HL-60/S4 treated with retinoic acid at 250 ng/mL for 4 days and 3 days (cell line): Measurements from ENCODE around the gene ACTL6B.

Source experiments
- in situ Hi-C: fragments of 300-500 bp; cut with MboI; formaldehyde crosslinking; loops from 2 replicates; pipeline ENCODE4 v1.7.0; 2022; ENCODE audit warnings: low sequenced_read_pairs

Gene ACTL6B

GRCh38 chr7:100630066-100630465, 26.2 kb downstream of the ACTL6B start:
- in situ Hi-C loops = no loop called here

- in situ Hi-C loops = no loop called here
These were observed 27.0 kb downstream of the ACTL6B start for GRCh38 chr7:100629117-100629716.

DNA sequence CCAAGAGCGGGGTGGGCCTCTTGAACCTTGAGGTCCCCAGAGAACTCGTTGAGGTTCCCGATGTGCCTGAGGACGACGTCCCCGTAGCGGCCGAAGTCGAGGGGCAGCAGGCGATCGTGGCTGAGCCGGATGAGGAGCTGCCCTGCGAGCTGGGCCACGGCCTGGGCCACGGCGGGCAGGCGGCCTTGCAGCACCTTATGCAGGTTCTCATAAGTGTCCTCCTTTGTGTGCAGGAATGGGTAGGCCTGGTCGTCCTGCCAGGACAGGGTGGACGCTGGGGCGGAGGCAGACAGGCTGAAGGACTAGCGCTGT, 29.1 kb downstream of the ACTL6B start:
- in situ Hi-C loops = no loop called here

DNA sequence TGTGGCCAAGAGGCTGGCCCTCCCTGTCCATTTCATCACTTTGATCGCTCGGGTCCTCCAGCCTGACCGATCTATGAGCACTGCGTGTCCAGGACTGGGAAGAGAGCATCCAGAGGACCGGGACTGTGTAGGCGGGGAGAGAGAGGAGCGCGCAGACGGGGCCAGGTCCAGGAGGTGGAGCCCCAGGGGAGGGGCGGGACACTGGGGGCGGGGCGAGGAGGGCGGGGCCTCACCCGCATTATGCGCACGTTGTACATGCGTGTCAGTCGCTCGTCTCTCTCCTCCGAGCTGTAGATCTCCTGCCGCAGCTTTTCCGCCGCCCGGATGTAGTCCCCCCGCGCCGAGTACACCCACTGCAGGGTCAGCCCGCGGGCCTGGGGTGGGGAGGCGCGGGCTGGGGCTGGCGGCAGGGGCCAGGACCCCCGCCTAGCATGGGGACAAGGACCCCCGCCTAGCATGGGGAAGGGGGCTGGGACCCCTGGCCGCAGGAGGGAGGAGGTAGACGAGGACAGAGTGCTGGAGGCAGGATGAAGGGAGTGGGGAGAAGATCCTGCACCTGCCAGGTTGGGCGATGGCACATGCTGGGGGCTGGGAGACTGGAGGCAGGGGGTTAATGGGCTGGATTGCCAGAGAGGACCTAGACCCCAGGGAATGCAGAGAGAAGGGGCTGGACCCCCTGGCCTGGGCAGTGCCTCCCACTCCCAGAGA, 29.6 kb downstream of the ACTL6B start:
- in situ Hi-C loops = no loop called here

GRCh38 chr7:100626055-100626454, 30.2 kb downstream of the ACTL6B start:
- in situ Hi-C loops = no loop called here

GRCh38 chr7:100623951-100624824, 32.1 kb downstream of the ACTL6B start:
- in situ Hi-C loops = no loop called here

DNA sequence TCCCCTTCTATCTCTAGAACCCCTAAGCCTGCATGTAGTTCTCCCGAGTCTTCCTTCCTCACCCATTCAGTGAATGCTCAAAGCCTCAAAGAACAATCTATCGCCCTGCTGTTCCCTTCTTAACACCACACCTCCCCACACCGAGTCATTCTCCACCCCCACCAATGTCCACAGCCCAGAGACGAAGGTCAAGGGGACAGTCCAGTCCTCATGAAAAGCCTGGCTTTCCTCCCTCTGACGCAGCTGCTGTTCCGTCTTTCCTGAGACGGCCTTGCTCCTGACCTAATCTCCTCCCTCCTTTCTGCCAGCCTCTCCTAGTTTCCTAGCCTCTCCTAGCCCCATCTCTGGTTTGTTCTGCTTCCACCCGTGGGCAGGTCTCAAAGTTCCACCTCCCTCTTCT, 34.7 kb downstream of the ACTL6B start:
- in situ Hi-C loops = no loop called here

DNA sequence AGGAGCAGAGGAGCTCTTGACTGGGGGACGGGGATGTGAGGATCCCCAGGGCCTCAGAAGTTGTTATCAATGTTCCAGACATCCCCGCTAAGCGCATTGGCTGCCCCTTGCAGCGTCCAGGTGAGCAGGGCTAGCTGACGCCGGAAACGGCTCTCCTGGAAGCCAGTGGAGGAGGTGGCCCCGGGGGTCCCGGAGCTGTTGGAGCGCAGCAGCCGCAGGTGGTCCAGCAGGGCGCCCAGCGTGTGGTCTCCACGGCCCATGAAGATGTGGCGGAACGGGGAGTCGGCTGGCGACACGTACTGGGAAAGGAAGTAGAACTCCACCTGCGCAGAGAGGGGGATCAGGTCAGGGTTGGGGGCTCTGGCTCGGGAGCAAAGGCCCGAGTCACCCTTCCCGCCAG, 35.4 kb downstream of the ACTL6B start:
- in situ Hi-C loops = no loop called here

GRCh38 chr7:100620239-100620638, 36.0 kb downstream of the ACTL6B start:
- in situ Hi-C loops = no loop called here

GRCh38 chr7:100614308-100614861, 41.9 kb downstream of the ACTL6B start:
- in situ Hi-C loops = no loop called here

DNA sequence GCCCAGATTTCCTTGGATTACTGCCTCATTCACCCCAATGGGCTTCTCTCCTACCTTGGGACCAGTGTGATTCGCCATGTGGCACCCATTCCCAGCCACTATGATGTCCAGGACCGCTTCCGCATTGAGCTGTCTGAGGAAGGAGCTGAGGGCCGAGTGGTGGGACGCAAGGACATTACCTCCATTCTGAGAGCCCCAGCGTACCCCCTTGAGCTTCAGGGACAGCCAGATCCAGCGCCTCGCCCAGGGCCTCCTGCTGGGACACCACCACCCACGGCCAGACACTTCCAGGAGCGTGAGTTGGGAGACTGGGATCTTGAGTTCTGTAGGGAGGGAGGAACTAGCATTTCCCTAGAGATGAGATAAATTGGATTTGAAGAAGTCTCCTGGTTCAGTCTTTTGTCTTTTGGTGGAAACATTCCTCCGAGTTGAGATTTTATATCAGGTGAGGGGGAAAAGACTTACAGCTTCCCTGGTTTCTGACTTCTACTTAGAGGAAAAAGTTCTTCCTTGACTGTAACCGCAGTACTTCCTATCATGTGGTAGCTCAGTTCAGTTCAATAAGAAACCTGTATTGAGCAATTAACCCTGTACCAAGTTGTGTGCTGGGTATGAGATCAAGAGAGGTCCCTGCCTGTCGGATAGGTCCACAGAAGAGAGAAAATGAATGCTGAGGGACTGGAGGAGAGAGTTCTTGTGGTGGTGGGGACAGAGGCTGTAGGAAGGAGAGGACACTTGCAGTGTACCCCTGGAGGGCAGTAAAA, 42.7 kb downstream of the ACTL6B start:
- in situ Hi-C loops = no loop called here

GRCh38 chr7:100612730-100613390, 43.4 kb downstream of the ACTL6B start:
- in situ Hi-C loops = no loop called here

DNA sequence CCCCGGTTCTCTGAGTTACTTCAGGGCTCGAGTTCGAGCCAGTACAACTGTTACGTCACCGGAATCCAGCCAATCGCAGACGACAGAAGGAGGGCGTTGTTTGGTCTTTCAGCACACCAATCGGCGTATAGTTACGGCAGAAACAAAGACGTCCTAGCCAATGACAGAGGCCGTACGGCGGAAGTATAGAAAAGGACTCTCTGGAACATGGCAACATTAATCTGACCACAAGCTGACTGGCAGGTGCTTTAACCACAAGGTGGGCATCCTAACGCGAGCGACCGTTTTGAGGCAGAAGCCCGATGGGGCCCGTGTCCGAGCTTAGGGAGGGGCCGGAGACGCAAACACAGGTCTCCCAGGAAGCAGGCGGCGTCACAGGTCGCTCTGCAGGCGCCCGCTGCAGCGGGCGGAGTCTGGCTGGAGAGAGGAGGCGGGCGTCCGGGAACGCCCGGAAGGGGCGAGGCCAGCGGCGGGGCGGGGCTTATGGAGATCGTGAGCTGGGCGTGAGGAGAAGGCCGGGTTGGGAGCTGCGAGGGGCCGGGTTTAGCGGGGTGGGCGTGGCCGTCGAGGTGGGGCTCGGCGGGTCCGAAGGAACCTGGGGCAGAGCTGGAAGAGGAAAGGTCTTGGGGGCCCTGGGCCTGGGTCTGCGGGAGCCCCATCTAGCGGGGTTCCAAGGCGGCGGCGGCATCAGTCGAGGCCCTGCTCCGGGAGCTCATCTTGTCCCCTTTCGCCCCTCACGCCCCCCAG, 44.1 kb downstream of the ACTL6B start, which contains the start of gene MOSPD3:
Gene MOSPD3 (plus strand): TSS at position 558 of the 747 bp plus-strand sequence. CDS start 252 bp downstream, outside the sequence.
- in situ Hi-C loops = no loop called here

DNA sequence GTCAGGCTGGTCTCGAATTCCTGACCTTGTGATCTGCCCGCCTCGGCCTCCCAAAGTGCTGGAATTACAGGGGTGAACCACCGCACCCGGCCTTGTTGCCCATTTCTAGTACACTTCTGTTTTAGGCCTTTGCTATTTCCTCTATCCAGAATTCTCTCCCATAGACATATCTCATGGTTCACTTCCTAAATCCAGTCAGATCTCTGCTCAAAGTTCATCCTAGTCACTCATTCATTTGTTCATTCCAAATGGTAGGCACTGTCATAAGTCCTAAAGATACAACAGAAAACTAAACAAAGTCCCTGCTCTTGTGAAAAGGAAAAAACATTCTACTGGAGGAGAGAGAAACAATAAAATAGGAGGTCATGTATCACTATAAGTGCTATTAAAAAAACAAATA, 46.3 kb downstream of the ACTL6B start:
- in situ Hi-C loops = no loop called here

DNA sequence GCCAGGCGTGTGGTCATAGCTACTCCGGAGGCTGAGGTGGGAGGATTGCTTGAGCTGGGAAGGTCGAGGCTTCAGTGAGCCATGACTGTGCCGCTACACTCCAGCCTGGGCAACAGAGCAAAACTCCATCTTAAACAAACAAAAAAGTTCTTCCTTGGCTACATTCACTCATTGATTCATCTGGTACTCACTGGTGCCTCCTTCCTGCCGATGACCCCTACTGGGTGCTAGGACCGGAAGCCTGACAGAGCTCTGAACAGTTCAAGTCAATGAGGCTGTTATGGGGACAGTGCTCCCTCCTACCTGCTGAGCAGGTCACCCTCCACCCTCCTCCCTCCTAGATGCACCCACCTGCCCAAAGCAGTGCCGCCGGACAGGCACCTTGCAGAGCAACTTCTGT, 49.1 kb downstream of the ACTL6B start:
- in situ Hi-C loops = no loop called here

- in situ Hi-C loops = no loop called here
These were observed 49.9 kb downstream of the ACTL6B start for GRCh38 chr7:100606313-100606712.

- in situ Hi-C loops = no loop called here
These were observed 51.0 kb downstream of the ACTL6B start for GRCh38 chr7:100604976-100605911.
